H1 (cell line): Measurements from ENCODE around the gene KCNJ10.

ENCODE experiments used
- CEBPB ChIP-seq: IDR thresholded peaks from 2 replicates; pipeline ENCODE4 v1.6.1; 2012; ENCODE audit warnings: low read depth, low read length
- EGR1 ChIP-seq: IDR thresholded peaks from 2 replicates; pipeline ENCODE4 v1.6.1; 2011; ENCODE audit warnings: low read depth, low read length, borderline replicate concordance
- GABPA ChIP-seq: IDR thresholded peaks from 2 replicates; pipeline ENCODE4 v1.6.1; 2011; ENCODE audit warnings: mild to moderate bottlenecking, low read length, moderate library complexity, borderline replicate concordance; ENCODE audit not compliant: insufficient read depth
- HDAC2 ChIP-seq, 2 experiments: fragments of 300-600 bp in 1 of 2; sonication (generic) in 1 of 2; IDR thresholded peaks; 2 replicates each; pipeline ENCODE4 v1.6.1; 2011 to 2012; ENCODE audit warnings: low read depth in 2 of 2, low read length in 2 of 2, mild to moderate bottlenecking in 2 of 2, moderate library complexity in 2 of 2, borderline replicate concordance in 1 of 2, inconsistent platforms in 1 of 2
- YY1 ChIP-seq: IDR thresholded peaks from 2 replicates; pipeline ENCODE4 v1.6.1; 2011; ENCODE audit warnings: low read depth, mild to moderate bottlenecking, low read length
- TF ChIP-seq, protein P1 (sequence below), 3 experiments: IDR thresholded peaks; 1 replicate in 2 of 3; 2 replicates in 1 of 3; pipeline versions ENCODE4 v1.5.1 to v1.6.1; 2011; ENCODE audit warnings: low read length in 3 of 3, mild to moderate bottlenecking in 3 of 3, inconsistent platforms in 2 of 3, low read depth in 1 of 3, moderate library complexity in 1 of 3; ENCODE audit not compliant: insufficient read depth in 1 of 3; ENCODE audit errors: control extremely low read depth in 1 of 3

- TF ChIP-seq, protein P1, sequence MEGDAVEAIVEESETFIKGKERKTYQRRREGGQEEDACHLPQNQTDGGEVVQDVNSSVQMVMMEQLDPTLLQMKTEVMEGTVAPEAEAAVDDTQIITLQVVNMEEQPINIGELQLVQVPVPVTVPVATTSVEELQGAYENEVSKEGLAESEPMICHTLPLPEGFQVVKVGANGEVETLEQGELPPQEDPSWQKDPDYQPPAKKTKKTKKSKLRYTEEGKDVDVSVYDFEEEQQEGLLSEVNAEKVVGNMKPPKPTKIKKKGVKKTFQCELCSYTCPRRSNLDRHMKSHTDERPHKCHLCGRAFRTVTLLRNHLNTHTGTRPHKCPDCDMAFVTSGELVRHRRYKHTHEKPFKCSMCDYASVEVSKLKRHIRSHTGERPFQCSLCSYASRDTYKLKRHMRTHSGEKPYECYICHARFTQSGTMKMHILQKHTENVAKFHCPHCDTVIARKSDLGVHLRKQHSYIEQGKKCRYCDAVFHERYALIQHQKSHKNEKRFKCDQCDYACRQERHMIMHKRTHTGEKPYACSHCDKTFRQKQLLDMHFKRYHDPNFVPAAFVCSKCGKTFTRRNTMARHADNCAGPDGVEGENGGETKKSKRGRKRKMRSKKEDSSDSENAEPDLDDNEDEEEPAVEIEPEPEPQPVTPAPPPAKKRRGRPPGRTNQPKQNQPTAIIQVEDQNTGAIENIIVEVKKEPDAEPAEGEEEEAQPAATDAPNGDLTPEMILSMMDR (IDR thresholded peaks at IDR 0.05; ENCODE audit: control extremely low read depth in 1 of 3, insufficient read depth in 1 of 3, low read depth in 1 of 3, low read length in 3 of 3), result no peak
- TF ChIP-seq HDAC2 (IDR thresholded peaks at IDR 0.05; ENCODE audit: borderline replicate concordance in 1 of 2, low read depth in 2 of 2, low read length in 2 of 2), result no peak
- no peak for TF ChIP-seq YY1
- no peak for TF ChIP-seq CEBPB
- no peak for TF ChIP-seq GABPA
- no peak for TF ChIP-seq EGR1
Observed at GRCh38 chr1:159965263-159965662, 104.7 kb downstream of the KCNJ10 start.
